HG03575 (cell line): ENCODE data around the gene PGLYRP1.

Experiments used
- ATAC-seq: cut with Tn5 transposase; IDR thresholded peaks from one replicate; pipeline ENCODE4 v1.9.1; 2021; ENCODE audit not compliant: unreplicated experiment, insufficient number of reproducible peaks, low FRiP score; ENCODE audit errors: extremely low read depth

PGLYRP1 gene

GRCh38 chr19:46035986-46036743 lies 13.3 kb upstream of the PGLYRP1 start:
- no peak for ATAC-seq

GRCh38 chr19:46035546-46035945 lies 12.7 kb upstream of the PGLYRP1 start:
- no peak for ATAC-seq

GRCh38 chr19:46033401-46033800 lies 10.5 kb upstream of the PGLYRP1 start:
- no peak for ATAC-seq

- no peak for ATAC-seq
Measured at GRCh38 chr19:46032597-46033025, 9.8 kb upstream of the PGLYRP1 start.

- ATAC-seq, result no peak
Measured at GRCh38 chr19:46031781-46032596, 9.1 kb upstream of the PGLYRP1 start.

GRCh38 chr19:46030812-46031550 lies 8.1 kb upstream of the PGLYRP1 start:
- ATAC-seq, result no peak

GRCh38 chr19:46025835-46026234 lies 3.0 kb upstream of the PGLYRP1 start:
- no peak for ATAC-seq

GRCh38 chr19:46023311-46023779 lies 492 bp upstream of the PGLYRP1 start:
- ATAC-seq, result no peak

GRCh38 chr19:46022061-46022430 lies 807 bp downstream of the PGLYRP1 start:
- no peak for ATAC-seq

GRCh38 chr19:46021531-46022041 lies 1.3 kb downstream of the PGLYRP1 start:
- no peak for ATAC-seq

- ATAC-seq, result no peak
Measured at GRCh38 chr19:46020819-46021125, 2.1 kb downstream of the PGLYRP1 start.

GRCh38 chr19:46019270-46019669 lies 3.6 kb downstream of the PGLYRP1 start:
- ATAC-seq, result no peak

GRCh38 chr19:46018729-46019251 lies 4.1 kb downstream of the PGLYRP1 start:
- ATAC-seq, result no peak

GRCh38 chr19:46017874-46018675 lies 4.8 kb downstream of the PGLYRP1 start:
- no peak for ATAC-seq

GRCh38 chr19:46017095-46017429 lies 5.8 kb downstream of the PGLYRP1 start:
- ATAC-seq, result no peak

- no peak for ATAC-seq
Measured at GRCh38 chr19:46016426-46017094, 6.3 kb downstream of the PGLYRP1 start.

GRCh38 chr19:46015687-46016425 lies 7.0 kb downstream of the PGLYRP1 start:
- ATAC-seq, result no peak
